Stimulated activated CD4-positive, alpha-beta T cell treated with anti-CD3 and anti-CD28 coated beads, Interleukin-12 subunit alpha, Interleukin-12 subunit beta, amount 100 ng/mL, for 48 hours (primary cell): Measurements from ENCODE around the gene SHOC1.
"Not testable (repeated sequence)": the region's sequence is repeated elsewhere in the genome, so short reads cannot be mapped to it uniquely, and the experiment has no call there.

Experiments
- DNase-seq, 3 donors: peaks; one replicate each; pipeline ENCODE4 v3.0.0-alpha.2; 2020; ENCODE audit warnings: low read depth in 2 of 3, low spot score in 1 of 3

The SHOC1 gene

GRCh38 chr9:111805830-111806241 lies 11.1 kb upstream of the SHOC1 start:
- no peak for DNase-seq

DNA sequence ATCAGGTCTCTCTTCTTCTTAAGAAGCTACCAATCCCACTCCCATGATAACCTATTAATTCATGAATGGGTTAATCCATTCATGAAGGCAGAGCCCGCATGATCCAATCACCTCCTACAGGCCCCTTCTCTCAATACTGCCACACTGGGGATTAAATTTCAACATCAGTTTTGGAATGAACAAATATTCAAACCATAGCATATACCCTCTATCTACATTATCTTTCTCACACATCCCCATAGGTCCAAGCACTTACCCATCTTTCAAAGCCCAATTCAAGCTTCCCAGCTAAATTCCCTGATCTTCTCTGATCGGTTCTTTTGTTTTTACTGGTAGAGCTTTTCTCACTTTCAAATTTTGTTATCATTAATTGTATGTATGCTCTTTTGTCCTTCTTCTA lies 10.5 kb upstream of the SHOC1 start:
- no peak for DNase-seq

- DNase-seq = no peak
These were observed 9.9 kb upstream of the SHOC1 start for GRCh38 chr9:111804636-111805035.

DNA sequence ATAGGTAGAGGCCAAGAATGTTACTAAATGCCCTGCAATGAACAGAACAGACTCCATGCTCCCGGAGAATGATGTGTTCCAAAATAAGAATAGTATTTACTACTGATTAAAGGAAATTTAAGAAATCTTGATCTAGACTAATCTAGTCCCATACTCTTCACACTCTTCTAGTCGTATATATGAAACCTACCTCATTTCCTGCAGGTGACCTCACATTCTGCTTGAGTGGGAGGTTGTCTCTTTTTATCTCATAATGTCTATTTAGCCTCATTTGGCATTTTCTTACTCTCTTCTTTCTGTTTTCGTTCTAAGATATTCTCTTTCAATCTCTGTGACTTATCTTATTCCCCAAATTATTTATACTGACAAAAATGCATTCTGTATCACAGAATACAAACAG lies 9.2 kb upstream of the SHOC1 start:
- no peak for DNase-seq

GRCh38 chr9:111799915-111800526 lies 5.3 kb upstream of the SHOC1 start:
- no peak for DNase-seq

DNA sequence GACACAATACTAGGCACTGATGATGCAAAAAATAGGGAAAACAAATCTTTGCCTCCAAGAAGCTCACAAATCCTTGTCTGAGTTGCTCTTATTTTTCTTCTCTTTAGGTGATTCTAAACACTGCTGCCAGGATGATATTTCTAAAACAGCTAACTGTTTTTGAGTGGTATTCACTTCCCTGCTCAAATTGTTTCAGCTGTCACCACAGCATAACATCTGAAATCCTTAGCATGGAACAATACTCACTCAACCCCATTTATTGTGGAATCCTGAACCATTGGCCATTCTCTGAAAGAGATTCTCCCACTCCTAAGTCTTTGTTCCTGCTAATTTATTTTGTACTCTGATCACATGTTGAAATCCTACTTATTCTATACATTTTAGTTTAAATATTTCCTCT lies 4.8 kb upstream of the SHOC1 start:
- DNase-seq = no peak

- DNase-seq = no peak
These were observed 4.0 kb upstream of the SHOC1 start for GRCh38 chr9:111798786-111799185.

GRCh38 chr9:111795557-111795839 lies 761 bp upstream of the SHOC1 start:
- DNase-seq = no peak

DNA sequence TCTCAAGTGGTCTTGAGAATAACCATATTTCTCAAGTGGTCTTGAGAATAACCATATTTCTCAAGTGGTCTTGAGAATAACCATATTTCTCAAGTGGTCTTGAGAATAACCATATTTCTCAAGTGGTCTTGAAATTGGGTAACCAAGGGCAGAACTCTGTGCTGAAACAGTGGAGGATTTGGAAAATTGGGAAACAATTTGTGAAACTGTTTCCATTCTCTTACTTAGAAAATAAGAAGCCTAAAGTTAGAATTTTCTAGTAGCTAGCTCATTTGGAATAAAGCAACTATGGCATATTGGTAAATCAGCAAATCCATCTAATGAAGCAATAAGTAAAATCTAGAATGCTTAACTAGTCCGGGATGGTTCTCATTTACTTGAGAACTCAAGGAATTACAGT lies 2.9 kb downstream of the SHOC1 start:
- not testable (repeated sequence) for DNase-seq

- no peak for DNase-seq
These were observed 4.9 kb downstream of the SHOC1 start for GRCh38 chr9:111789881-111790280.

DNA sequence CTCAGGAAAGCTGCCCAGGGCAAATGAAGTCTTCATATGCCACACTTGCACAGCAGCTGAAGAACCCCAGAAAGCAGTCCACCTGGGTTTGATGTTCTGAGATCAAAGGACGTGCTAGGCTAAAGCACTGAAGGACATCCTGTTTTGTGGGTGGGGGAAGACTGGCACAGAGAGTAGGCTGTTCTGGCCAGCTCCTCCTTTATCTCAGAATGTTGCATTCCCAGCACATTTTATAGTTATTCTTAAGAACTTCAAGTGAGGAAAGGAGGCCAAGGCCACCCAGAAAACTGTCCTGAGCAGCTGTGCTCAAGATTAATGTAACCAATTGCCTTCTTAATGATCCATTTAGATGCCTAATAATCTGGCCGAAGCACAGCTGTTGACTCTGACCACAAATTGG lies 10.9 kb downstream of the SHOC1 start:
- no peak for DNase-seq

- DNase-seq = no peak
These were observed 11.3 kb downstream of the SHOC1 start for GRCh38 chr9:111783424-111783823.

GRCh38 chr9:111766066-111766465 lies 28.7 kb downstream of the SHOC1 start:
- DNase-seq = no peak

DNA sequence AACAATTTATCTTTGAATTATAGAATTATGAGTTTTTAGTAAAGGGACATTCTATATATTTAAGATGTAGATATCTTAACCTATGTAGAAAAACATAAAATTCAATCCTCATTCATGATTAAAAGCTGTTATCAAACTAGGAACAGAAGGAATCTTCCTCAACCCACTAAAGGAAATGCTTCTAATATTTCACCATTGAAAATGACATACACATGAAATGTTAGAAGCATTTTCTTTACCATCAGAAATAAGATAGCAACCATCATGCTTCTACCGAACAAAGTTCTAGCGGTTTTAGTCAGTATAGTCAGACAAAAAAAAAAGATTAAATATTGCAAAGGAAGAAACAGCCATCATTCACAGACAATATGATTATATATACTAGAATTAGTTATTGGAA lies 32.2 kb downstream of the SHOC1 start:
- no peak for DNase-seq

DNA sequence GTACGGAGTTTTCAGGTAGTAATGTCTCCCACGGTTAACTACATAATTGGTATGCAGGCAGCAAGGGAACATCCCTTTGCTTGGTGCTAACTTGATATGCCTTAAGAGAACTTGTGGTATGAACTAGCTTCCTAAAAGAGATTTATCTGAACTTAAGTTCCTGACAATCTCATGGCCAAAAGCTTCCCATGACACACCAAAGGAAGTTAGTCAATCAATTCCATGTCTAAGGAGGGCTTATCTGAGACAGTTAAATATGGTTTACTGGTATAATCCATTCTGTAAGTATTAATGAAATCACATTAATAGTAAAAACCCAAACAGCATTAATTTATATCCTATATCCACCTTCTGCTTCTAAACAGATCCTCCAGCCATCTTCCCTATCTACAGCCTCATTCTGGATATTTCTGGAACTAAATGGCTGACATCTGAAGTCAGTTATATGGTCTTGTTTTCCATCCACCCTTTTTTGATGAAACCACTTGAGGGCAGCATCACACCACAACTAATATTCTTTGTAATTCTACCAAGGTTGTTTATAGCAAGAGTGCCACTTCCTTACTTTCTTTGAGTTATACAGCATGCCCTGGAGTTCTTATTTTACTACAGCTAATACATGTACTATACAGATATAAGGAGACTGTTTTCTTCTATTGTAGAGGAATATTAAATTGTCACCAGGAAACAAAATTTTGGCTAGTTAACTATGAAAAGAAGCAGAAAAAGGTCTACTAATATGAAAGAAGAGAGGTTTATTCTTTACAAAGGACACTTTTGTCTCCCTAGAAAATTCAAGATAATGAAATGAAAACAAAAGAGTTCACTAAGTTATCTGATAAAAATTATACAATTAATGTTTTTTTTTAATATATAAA lies 34.7 kb downstream of the SHOC1 start:
- DNase-seq = peak in 2 of 3 donors; percentile 14 to 69

DNA sequence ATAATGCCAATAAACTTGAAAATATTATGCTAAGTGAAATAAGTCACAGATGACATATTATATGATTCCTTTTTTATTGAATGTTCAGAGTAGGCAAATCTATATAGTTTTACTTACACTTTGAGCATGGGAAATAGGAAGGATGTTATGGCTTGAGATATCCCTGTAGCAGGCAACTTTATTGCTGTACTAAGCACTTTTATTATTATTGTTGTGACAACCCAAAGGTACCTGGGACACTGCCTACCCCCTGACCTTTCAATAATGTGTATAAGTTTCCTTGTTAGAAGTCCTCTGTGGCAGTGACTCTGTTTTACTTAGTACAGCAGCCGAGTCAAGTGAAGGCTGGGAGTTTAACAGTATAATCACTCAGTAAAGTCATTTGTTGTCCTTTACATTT lies 39.9 kb downstream of the SHOC1 start:
- no peak for DNase-seq

DNA sequence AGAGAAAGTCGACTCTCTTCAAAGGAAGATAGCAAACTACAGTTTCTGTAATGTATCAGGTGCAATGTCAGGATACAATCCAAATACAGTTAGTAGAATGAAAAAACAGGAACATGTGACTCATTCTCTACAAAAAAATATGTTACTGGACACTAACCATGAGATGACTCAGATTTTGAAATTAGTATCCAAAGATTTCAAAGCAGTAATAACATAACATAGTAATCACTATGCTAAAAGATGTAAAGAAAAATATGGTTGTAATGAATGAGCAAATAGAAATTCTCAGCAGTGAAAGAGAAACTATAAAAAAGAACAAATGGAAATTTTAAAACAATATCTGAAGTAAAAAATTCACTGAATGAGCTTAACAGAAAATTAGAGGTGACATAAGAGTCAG lies 42.3 kb downstream of the SHOC1 start:
- DNase-seq = no peak
